Measurements from ENCODE around the gene COQ7. TPM values are rescaled to one million over a fixed set of nuclear protein-coding genes. Genes with fewer than 3 reads are reported as not detected.

Gene COQ7
- total and polyA plus RNA-seq, 2 of the 4 experiments (the other 2 are of a cell fraction), result 10.9 to 13.6 TPM

DNA sequence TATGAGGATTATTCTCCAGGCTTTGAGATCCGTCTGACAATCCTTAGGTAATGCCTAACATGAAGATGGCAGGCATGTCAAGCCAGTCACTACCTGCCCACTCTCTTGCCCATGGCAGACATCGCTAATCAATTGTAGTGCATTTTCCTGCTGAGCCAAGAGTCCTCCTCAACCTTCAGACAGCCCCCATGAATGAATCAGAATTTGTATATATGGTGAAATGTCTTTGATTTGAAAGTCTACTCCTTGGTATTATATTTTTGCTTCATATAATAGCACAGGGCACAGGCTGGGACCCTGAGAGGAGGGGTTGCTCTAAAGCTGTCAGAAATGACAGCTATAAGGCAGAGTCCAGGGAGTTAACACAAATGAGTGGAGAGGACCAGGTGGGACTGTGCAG lies 27.0 kb upstream of the COQ7 start:
- TF ChIP-seq POLR2A (IDR thresholded peaks at IDR 0.05; ENCODE audit: low read depth, low read length) (no peak), CHD1 (IDR thresholded peaks at IDR 0.05; ENCODE audit: low read depth, low read length) (no peak), RCOR1 (IDR thresholded peaks at IDR 0.05; ENCODE audit: insufficient replicate concordance, low read length) (no peak), FOS (IDR thresholded peaks at IDR 0.05; ENCODE audit: low read depth, low read length) (no peak), MAZ (IDR thresholded peaks at IDR 0.05; ENCODE audit: borderline replicate concordance, low read depth, low read length) (no peak), NFE2L2 (IDR thresholded peaks at IDR 0.05; ENCODE audit: low read depth, low read length) (no peak), MAFK (IDR thresholded peaks at IDR 0.05; ENCODE audit: low read depth, low read length) (no peak), CEBPB (IDR thresholded peaks at IDR 0.05; ENCODE audit: low read depth, low read length) (no peak), MXI1 (IDR thresholded peaks at IDR 0.05; ENCODE audit: borderline replicate concordance, low read depth, low read length) (no peak), RAD21 (IDR thresholded peaks at IDR 0.05; ENCODE audit: low read length) (no peak), BHLHE40 (IDR thresholded peaks at IDR 0.05; ENCODE audit: low read depth, low read length) (no peak), SMC3 (IDR thresholded peaks at IDR 0.05; ENCODE audit: low read depth, low read length) (no peak), RFX5 (IDR thresholded peaks at IDR 0.05; ENCODE audit: low read depth, low read length) (no peak)
- TF ChIP-seq, protein P1, sequence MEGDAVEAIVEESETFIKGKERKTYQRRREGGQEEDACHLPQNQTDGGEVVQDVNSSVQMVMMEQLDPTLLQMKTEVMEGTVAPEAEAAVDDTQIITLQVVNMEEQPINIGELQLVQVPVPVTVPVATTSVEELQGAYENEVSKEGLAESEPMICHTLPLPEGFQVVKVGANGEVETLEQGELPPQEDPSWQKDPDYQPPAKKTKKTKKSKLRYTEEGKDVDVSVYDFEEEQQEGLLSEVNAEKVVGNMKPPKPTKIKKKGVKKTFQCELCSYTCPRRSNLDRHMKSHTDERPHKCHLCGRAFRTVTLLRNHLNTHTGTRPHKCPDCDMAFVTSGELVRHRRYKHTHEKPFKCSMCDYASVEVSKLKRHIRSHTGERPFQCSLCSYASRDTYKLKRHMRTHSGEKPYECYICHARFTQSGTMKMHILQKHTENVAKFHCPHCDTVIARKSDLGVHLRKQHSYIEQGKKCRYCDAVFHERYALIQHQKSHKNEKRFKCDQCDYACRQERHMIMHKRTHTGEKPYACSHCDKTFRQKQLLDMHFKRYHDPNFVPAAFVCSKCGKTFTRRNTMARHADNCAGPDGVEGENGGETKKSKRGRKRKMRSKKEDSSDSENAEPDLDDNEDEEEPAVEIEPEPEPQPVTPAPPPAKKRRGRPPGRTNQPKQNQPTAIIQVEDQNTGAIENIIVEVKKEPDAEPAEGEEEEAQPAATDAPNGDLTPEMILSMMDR (conservative IDR thresholded peaks at IDR 0.05; ENCODE audit: low read depth, low read length), result no peak
- intact Hi-C loops (cut with micrococcal nuclease), result no loop called here
- H4K8ac ChIP-seq (ENCODE audit: low read depth in 2 of 2, low read length in 2 of 2), result no peak overlapping the region
- WGBS, 2 experiments (ENCODE audit: extremely low coverage in 2 of 2, insufficient read length in 1 of 2), result no CpG with 5 or more reads among the region's 2 CpGs
- DNase-seq (no peak), ATAC-seq (ENCODE audit: low read depth) (no peak)
- H2BK15ac ChIP-seq (ENCODE audit: low read depth, low read length), result no peak overlapping the region
- H4K5ac ChIP-seq (ENCODE audit: low read depth, low read length), result no peak overlapping the region
- BruUV-seq (replicated peaks), result no TSS peak
- no peaks in the 10 kb centered on the region for H3K9me1 ChIP-seq (ENCODE audit: insufficient read depth, low read length)
- dilution Hi-C loops (cut with HindIII; ENCODE audit: low sequenced_read_pairs, unreplicated experiment), result no loop called here
- H3K9ac ChIP-seq (ENCODE audit: low read depth, low read length), result no peak overlapping the region
- no peak overlapping the region for H2AK9ac ChIP-seq (replicated peaks; ENCODE audit: low read depth, low read length, poor library complexity)
- H3K56ac ChIP-seq (ENCODE audit: extremely low read depth, insufficient read depth, low read length), result no peak overlapping the region
- H3K9me3 ChIP-seq (ENCODE audit: control insufficient read depth, insufficient read depth, low read length), result no peaks in the 10 kb centered on the region
- no peaks in the 10 kb centered on the region for H4K20me1 ChIP-seq (ENCODE audit: insufficient read depth, low read length)
- no peak overlapping the region for H3K4me3 ChIP-seq (ENCODE audit: insufficient read depth, low read depth, low read length)
- H3K4me2 ChIP-seq (ENCODE audit: low read depth, low read length), result no peak overlapping the region
- no peaks in the 10 kb centered on the region for H3K4me1 ChIP-seq (ENCODE audit: control insufficient read depth, insufficient read depth, low read length)
- no peak overlapping the region for H2AFZ ChIP-seq (replicated peaks; ENCODE audit: low read length, poor library complexity)
- in situ Hi-C loops (cut with MboI; ENCODE audit: low sequenced_read_pairs), result no loop called here
- no peaks in the 10 kb centered on the region for H3K79me1 ChIP-seq (ENCODE audit: low read depth in 1 of 2, low read length in 2 of 2)
- ChIA-PET CTCF (no interaction called here), POLR2A (ENCODE audit: unreplicated experiment) (no interaction called here)
- no peak overlapping the region for H2AK5ac ChIP-seq (ENCODE audit: low read depth, low read length)
- no peak overlapping the region for H3K27ac ChIP-seq (ENCODE audit: insufficient read depth, low read length)
- no peak overlapping the region for H3K14ac ChIP-seq (replicated peaks; ENCODE audit: low read depth, low read length)
- no peak overlapping the region for H3K4ac ChIP-seq (ENCODE audit: low read depth, low read length)
- H3K36me3 ChIP-seq (ENCODE audit: control insufficient read depth, insufficient read depth, low read length), result no peaks in the 10 kb centered on the region
- H2BK120ac ChIP-seq (ENCODE audit: low read depth, low read length), result no peak overlapping the region
- H3K27me3 ChIP-seq (ENCODE audit: control insufficient read depth, insufficient read depth, low read length), result no peaks in the 10 kb centered on the region
- H3K18ac ChIP-seq (ENCODE audit: low read depth, low read length), result no peak overlapping the region
- no peak overlapping the region for H3K23ac ChIP-seq (ENCODE audit: low read depth, low read length)
- H2BK20ac ChIP-seq (ENCODE audit: low read depth, low read length), result no peak overlapping the region
- H4K91ac ChIP-seq (ENCODE audit: insufficient read depth, low read depth, low read length), result no peak overlapping the region
- no peak overlapping the region for H2BK5ac ChIP-seq (ENCODE audit: low read depth, low read length, poor library complexity, severe bottlenecking)
